HEK293T (cell line): ENCODE data around the gene HARBI1.

Source experiments
- ARNT ChIP-seq: fragments of 450-650 bp; IDR thresholded peaks from 2 replicates; pipeline ENCODE4 v1.6.1; 2017; ENCODE audit warnings: mild to moderate bottlenecking
- CTBP1 ChIP-seq: fragments of 450-650 bp; IDR thresholded peaks from 2 replicates; pipeline ENCODE4 v1.6.1; 2016; ENCODE audit warnings: borderline replicate concordance
- FOXM1 ChIP-seq: fragments of 450-650 bp; IDR thresholded peaks from 2 replicates; pipeline ENCODE4 v1.6.1; 2017; ENCODE audit warnings: mild to moderate bottlenecking, borderline replicate concordance
- LEF1 ChIP-seq: fragments of 450-650 bp; IDR thresholded peaks from 2 replicates; pipeline ENCODE4 v1.6.1; 2017; ENCODE audit warnings: mild to moderate bottlenecking, borderline replicate concordance
- NFRKB ChIP-seq: fragments of 450-650 bp; IDR thresholded peaks from 2 replicates; pipeline ENCODE4 v1.6.1; 2016; ENCODE audit warnings: mild to moderate bottlenecking, moderate library complexity
- PKNOX1 ChIP-seq: fragments of 450-650 bp; IDR thresholded peaks from 2 replicates; pipeline ENCODE4 v1.6.1; 2016
- SP1 ChIP-seq: fragments of 450-650 bp; IDR thresholded peaks from 2 replicates; pipeline ENCODE4 v1.6.1; 2017
- SUZ12 ChIP-seq: fragments of 450-650 bp; IDR thresholded peaks from 2 replicates; pipeline ENCODE4 v1.6.1; 2016; ENCODE audit warnings: mild to moderate bottlenecking
- TARDBP ChIP-seq: fragments of 450-650 bp; IDR thresholded peaks from 2 replicates; pipeline ENCODE4 v1.6.1; 2016

GRCh38 chr11:46601129-46601528, 15.9 kb downstream of the HARBI1 start:
- TF ChIP-seq CTBP1 = no peak
- no peak for TF ChIP-seq SUZ12
- TF ChIP-seq FOXM1 = no peak
- no peak for TF ChIP-seq LEF1
- TF ChIP-seq TARDBP = no peak
- no peak for TF ChIP-seq ARNT
- no peak for TF ChIP-seq SP1
- TF ChIP-seq NFRKB = no peak
- TF ChIP-seq PKNOX1 = no peak
